Spleen (tissue), 7 donors: ENCODE measurements around the gene UNC79.

Source experiments
- CTCF ChIP-seq, 11 experiments: fragments of 200-600 bp in 7 of 11; fragments of 450-650 bp in 4 of 11; sonication (generic) in 4 of 11; IDR thresholded peaks in 8 of 11; conservative IDR thresholded peaks in 3 of 11; 1 replicate in 7 of 11; 2 replicates in 4 of 11; pipeline versions ENCODE4 v1.4.0 to v1.8.0; 2016 to 2021; ENCODE audit warnings: antibody characterized with exemption in 11 of 11, inconsistent platforms in 4 of 11, mild to moderate bottlenecking in 1 of 11
- POLR2A ChIP-seq, 3 donors: fragments of 450-650 bp; IDR thresholded peaks; one replicate each; pipeline ENCODE4 v1.5.1; 2017; ENCODE audit warnings: antibody characterized with exemption in 3 of 3, mild to moderate bottlenecking in 1 of 3
- donor health status: DM: no; HTN: no; CAD: no; lungs with moderate emphysema.
- donor health status: DM: no; HTN: no; CAD: no.
- donor health status: DM: no; HTN: no; CAD: no.

DNA sequence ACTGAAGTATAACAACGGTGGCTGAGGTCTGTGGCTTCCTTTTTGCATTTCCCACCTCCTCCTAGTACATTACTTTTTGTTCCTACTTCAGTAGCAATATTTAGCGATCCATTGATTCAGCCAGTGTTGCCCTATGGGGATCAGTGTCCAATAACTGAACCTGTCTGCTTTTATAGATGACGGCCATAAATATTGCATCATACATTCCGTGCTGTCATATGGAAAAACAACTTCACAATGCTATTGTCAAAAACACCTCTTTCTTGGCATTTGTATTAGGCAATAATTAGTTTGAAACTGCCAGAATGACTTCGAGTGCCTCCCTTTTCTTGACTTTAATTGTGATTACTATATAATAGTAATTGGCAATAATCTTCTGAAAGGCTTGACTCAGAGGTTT is 208.1 kb downstream of the UNC79 start:
- no peak for TF ChIP-seq CTCF (IDR thresholded peaks at IDR 0.05 in 8 of 11, conservative IDR thresholded peaks at IDR 0.05 in 3 of 11)
- TF ChIP-seq POLR2A (IDR thresholded peaks at IDR 0.05), result no peak
